LNCaP clone FGC (cell line): Measurements from ENCODE around the gene CPLANE1.
"Not testable (repeated sequence)": the region's sequence is repeated elsewhere in the genome, so short reads cannot be mapped to it uniquely, and the experiment has no call there.

Experiments
- DNase-seq: peaks from one replicate; pipeline ENCODE4 v3.0.0-alpha.2; 2011; ENCODE audit warnings: low read depth
- H3K4me3 ChIP-seq: 2 replicates; pipeline ENCODE4 v1.5.1; 2011; ENCODE audit warnings: mild to moderate bottlenecking, low read depth, low read length, control low read depth
- TF ChIP-seq, protein P1 (sequence below): IDR thresholded peaks from 2 replicates; pipeline ENCODE4 v1.5.1; 2012; ENCODE audit warnings: mild to moderate bottlenecking; ENCODE audit not compliant: control insufficient read depth, insufficient read depth; ENCODE audit errors: extremely low read depth

Gene CPLANE1

DNA sequence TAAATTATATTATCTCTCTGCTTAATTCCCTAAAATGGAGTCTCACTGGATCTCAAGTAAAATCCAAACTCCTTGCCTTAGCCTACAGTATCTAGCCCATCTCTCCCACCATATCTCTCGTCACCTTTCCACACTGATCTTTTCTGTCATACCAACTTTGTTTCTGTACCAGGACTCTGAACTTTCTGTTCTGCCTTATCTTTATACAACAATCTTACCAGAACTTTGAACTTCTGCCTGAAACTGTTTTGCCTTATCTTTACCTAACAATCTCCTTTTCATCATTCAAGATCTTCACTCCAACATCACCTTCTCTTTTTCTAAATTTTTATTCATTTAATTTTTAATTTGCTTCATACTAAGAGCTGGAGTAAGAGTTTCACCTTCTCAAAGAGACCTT lies 139.0 kb downstream of the CPLANE1 start:
- TF ChIP-seq, protein P1, sequence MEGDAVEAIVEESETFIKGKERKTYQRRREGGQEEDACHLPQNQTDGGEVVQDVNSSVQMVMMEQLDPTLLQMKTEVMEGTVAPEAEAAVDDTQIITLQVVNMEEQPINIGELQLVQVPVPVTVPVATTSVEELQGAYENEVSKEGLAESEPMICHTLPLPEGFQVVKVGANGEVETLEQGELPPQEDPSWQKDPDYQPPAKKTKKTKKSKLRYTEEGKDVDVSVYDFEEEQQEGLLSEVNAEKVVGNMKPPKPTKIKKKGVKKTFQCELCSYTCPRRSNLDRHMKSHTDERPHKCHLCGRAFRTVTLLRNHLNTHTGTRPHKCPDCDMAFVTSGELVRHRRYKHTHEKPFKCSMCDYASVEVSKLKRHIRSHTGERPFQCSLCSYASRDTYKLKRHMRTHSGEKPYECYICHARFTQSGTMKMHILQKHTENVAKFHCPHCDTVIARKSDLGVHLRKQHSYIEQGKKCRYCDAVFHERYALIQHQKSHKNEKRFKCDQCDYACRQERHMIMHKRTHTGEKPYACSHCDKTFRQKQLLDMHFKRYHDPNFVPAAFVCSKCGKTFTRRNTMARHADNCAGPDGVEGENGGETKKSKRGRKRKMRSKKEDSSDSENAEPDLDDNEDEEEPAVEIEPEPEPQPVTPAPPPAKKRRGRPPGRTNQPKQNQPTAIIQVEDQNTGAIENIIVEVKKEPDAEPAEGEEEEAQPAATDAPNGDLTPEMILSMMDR: no peak
- no peak overlapping the region for H3K4me3 ChIP-seq
- DNase-seq: no peak

DNA sequence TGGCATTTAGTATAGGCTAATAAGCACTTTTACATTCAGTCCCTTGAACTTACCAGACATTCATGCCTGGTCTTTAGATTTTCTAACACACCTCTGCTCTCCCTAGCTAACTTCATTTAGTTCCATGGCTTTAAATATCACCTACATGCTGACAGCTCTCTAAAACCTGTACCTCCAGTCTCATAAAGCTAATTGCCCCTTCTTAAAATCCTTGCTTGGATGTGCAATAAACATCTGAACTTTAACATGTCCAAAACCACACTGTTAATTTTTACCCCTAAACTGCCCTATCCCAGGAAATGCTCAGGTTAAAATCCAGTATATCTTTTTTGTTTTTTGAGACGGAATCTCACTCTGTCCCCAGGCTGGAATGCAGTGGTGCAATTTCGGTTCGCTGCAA lies 139.8 kb downstream of the CPLANE1 start:
- TF ChIP-seq, protein P1: no peak
- no peak overlapping the region for H3K4me3 ChIP-seq
- DNase-seq: no peak

DNA sequence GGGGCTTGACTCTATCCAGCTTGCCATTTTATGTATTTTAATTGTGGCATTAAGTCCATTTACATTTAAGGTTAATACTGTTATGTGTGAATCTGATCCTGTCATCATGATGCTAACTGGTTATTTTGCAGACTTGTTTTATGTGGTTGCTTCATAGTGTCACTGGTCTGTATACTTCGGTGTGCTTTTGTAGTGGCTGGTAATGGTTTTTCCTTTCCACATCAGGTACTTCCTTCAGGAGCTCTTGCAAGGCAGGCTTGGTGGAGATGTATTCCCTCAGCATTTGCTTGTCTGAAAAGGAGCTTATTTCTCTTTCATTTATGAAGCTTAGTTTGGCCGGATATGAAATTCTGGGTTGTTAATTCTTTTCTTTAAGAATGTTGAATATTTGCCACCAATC lies 145.9 kb downstream of the CPLANE1 start:
- TF ChIP-seq, protein P1: no peak
- DNase-seq: no peak
- no peak overlapping the region for H3K4me3 ChIP-seq

DNA sequence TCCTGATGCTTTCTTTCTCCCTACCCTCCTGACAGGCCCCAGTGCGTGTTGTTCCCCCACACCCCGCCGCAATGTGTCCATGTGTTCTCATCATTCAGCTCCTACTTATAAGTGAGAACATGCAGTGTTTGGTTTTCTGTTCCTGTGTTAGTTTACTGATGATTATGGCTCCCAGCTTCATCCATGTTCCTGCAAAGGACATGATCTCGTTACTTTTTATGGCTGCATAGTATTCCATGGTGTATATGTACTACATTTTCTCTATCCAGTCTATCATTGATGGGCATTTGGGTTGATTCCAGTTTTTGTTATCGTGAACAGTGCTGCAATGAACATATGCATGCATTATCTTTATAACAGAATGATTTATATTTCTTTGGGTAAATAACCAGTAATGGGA lies 149.9 kb downstream of the CPLANE1 start:
- not testable (repeated sequence) for DNase-seq, H3K4me3 ChIP-seq

DNA sequence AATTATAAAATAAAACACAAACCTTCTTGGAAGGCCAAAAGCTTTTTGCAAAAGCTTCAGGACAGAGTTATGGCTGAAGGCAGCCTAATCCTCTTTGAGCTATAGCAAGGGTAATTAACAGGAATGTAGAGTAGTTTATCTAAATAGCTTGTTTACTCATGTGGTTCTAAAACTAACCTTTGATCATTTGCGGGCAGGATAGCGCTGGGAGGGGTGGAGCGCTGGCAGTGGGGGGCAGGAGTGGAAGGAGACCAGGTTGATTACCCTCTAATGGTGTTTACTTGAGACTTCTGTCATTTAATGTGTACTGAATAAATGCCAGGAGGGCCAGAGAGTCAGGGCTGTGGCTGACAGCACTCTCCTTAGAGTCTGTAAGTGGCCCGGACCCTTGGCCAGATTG lies 155.4 kb downstream of the CPLANE1 start:
- DNase-seq, H3K4me3 ChIP-seq: not testable (repeated sequence)

DNA sequence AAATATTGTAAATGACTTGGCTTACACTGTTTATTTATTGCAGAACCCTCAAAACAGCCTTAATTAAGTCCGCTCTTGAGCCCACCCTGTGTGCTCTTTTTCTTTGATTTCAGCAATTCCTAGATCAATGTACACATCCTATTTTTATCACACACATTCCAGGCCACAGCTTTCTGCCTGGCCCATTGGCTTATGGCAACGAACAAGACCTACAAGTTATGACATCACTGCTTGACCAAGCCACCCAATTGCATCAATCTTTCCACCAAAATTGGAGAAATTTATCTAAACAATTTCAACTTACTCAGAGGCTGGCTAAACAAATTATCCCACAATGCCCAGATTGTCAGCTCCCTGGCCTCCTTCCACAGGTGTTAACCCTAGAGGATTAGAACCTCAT lies 158.4 kb downstream of the CPLANE1 start:
- no peak overlapping the region for H3K4me3 ChIP-seq
- TF ChIP-seq, protein P1: no peak
- DNase-seq: no peak

DNA sequence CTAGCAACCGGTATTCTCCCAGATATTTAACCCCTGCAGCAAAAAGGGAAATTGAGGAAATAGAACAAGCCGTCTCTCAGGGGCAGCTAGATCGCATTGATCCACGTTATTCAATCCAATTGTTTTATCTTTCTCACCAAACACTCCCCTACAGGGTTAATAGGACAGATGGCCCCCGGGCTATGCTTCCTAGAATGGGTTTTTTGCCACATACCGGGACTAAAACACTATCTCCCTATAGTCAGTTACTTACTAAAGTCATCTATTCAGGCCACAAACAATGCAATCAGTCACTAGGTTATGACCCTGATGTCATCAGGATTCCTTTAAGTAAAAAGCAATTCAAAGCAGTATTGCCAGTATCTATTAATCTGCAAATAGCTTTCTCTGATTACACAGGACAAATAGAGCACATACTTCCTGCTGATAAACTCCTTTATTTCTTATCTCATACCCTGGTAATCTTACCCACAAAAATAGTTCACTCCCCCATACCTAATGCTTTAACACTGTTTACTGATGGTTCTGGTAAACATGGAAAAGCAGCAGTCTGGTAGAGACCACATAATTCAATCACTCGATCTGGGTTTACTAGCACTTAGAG lies 159.0 kb downstream of the CPLANE1 start:
- H3K4me3 ChIP-seq: no peak overlapping the region
- TF ChIP-seq, protein P1: no peak
- peak; percentile 22 for DNase-seq

DNA sequence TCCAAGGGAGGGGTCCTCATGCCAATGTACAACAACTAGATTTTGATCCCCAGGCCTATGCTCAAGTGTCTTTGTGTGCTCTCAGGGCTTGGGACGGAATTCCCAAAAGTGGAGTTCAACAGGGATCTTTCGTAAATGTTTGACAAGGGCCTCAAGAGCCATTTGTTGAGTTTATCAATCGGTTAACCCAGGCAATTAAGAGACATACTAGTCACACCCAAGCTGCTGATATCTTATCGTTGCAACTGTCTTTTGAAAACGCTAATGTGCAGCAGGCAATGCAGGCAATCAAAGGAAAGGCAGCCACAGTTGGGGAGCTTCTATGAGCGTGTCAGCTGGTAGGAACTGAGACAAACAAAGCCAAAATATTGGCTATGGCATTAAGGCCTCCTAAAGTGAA lies 161.2 kb downstream of the CPLANE1 start:
- H3K4me3 ChIP-seq: no peak overlapping the region
- DNase-seq: no peak
- TF ChIP-seq, protein P1: no peak
